Right lobe of liver (tissue), 4 donors: ENCODE results near the gene RTTN.

ENCODE experiments used
- CTCF ChIP-seq, 4 donors: fragments of 200-600 bp in 3 of 4; fragments of 450-650 bp in 1 of 4; IDR thresholded peaks; one replicate each; pipeline versions ENCODE4 v1.5.1 to v1.8.0; 2016 to 2022; ENCODE audit warnings: antibody characterized with exemption in 4 of 4, mild to moderate bottlenecking in 2 of 4
- POLR2A ChIP-seq: fragments of 450-650 bp; IDR thresholded peaks from one replicate; pipeline ENCODE4 v1.6.1; 2017; ENCODE audit warnings: antibody characterized with exemption, mild to moderate bottlenecking
- donor health status: DM: no; HTN: no; CAD: no.
- donor health status: DM: no; HTN: no; CAD: no.
- donor health status: DM: no; HTN: yes; CAD: no.

- TF ChIP-seq CTCF (IDR thresholded peaks at IDR 0.05), result no peak
- no peak for TF ChIP-seq POLR2A
These were observed 24.5 kb downstream of the RTTN start for GRCh38 chr18:70181015-70181414.
